RPMI7951 (cell line): ENCODE data around the gene LRRC61. TPM values are rescaled to one million over a fixed set of nuclear protein-coding genes. Genes with fewer than 3 reads are reported as not detected.
A peak's percentile ranks its signal among the peaks of the same experiment; 100 is the strongest.
"Not testable (repeated sequence)": the region's sequence is repeated elsewhere in the genome, so short reads cannot be mapped to it uniquely, and the experiment has no call there.

ENCODE experiments used
- DNase-seq: peaks from one replicate; pipeline ENCODE4 v3.0.0-alpha.2; 2012; ENCODE audit warnings: low read depth
- total RNA-seq: library from RNA; depleted of rRNA; stranded (reverse); fragments of >200 nt; shearing (Covaris generic); gene quantifications from 2 replicates; pipeline ENCODE4 v1.2.3, GENCODE V29; 2014; rRNA removed

LRRC61 gene
- 7.9 and 9.5 TPM in 2 replicates for total RNA-seq

- peak; percentile 33 for DNase-seq
Observed at GRCh38 chr7:150322833-150323681, at the start of gene LRRC61, which contains the start of gene ACTR3C. LRRC61 (plus strand) TSS chr7:150323355; CDS start chr7:150336862, 13,507 bp downstream. ACTR3C (minus strand) TSS chr7:150323545; CDS start chr7:150295296, 28,249 bp downstream.

- DNase-seq, result peak; percentile 29
Observed at GRCh38 chr7:150276132-150276695, 46.9 kb upstream of the LRRC61 start.

- DNase-seq, result not testable (repeated sequence)
Observed at GRCh38 chr7:150278383-150278782, 44.8 kb upstream of the LRRC61 start.

GRCh38 chr7:150281681-150282403, 41.3 kb upstream of the LRRC61 start:
- not testable (repeated sequence) for DNase-seq

- DNase-seq, result not testable (repeated sequence)
Observed at GRCh38 chr7:150283111-150283510, 40.0 kb upstream of the LRRC61 start.

GRCh38 chr7:150283608-150284007, 39.5 kb upstream of the LRRC61 start:
- DNase-seq, result not testable (repeated sequence)

- peak; percentile 18 for DNase-seq
Observed at GRCh38 chr7:150285849-150286754, 37.1 kb upstream of the LRRC61 start.

- DNase-seq, result not testable (repeated sequence)
Observed at GRCh38 chr7:150287815-150288214, 35.3 kb upstream of the LRRC61 start.

- DNase-seq, result not testable (repeated sequence)
Observed at GRCh38 chr7:150288816-150289215, 34.3 kb upstream of the LRRC61 start.

- DNase-seq, result not testable (repeated sequence)
Observed at GRCh38 chr7:150290317-150290716, 32.8 kb upstream of the LRRC61 start.

GRCh38 chr7:150295027-150295426, 28.1 kb upstream of the LRRC61 start:
- not testable (repeated sequence) for DNase-seq

- not testable (repeated sequence) for DNase-seq
Observed at GRCh38 chr7:150295614-150296013, 27.5 kb upstream of the LRRC61 start.

- not testable (repeated sequence) for DNase-seq
Observed at GRCh38 chr7:150296802-150297201, 26.4 kb upstream of the LRRC61 start.

- not testable (repeated sequence) for DNase-seq
Observed at GRCh38 chr7:150297978-150298377, 25.2 kb upstream of the LRRC61 start.

GRCh38 chr7:150302908-150303310, 20.2 kb upstream of the LRRC61 start:
- DNase-seq, result peak; percentile 81

GRCh38 chr7:150304499-150305258, 18.5 kb upstream of the LRRC61 start:
- DNase-seq, result peak; percentile 31

- not testable (repeated sequence) for DNase-seq
Observed at GRCh38 chr7:150305259-150305902, 17.8 kb upstream of the LRRC61 start.

- DNase-seq, result not testable (repeated sequence)
Observed at GRCh38 chr7:150305903-150306284, 17.3 kb upstream of the LRRC61 start.

- not testable (repeated sequence) for DNase-seq
Observed at GRCh38 chr7:150306377-150306776, 16.8 kb upstream of the LRRC61 start.

GRCh38 chr7:150307129-150307528, 16.0 kb upstream of the LRRC61 start:
- DNase-seq, result peak; percentile 42
